ENCODE measurements around the gene M1AP. TPM values are rescaled to one million over a fixed set of nuclear protein-coding genes. Genes with fewer than 3 reads are reported as not detected.

The M1AP gene
- total RNA-seq, 1 donor from 2014 or later = not detected

Other genes starting within 250 kb of the M1AP start
- under 0.01 TPM in 1 of 2 replicates, not detected in the other for gene C2orf81, start 226.7 kb downstream of the M1AP start, total RNA-seq
- 24.0 and 32.3 TPM in 2 replicates for gene WDR54, start 226.6 kb downstream of the M1AP start, total RNA-seq
- 11.8 and 28.4 TPM in 2 replicates for gene RTKN, start 206.4 kb downstream of the M1AP start, total RNA-seq
- gene INO80B, start 193.2 kb downstream of the M1AP start, total RNA-seq = 4.8 and 6.3 TPM in 2 replicates
- gene WBP1, start 189.9 kb downstream of the M1AP start, total RNA-seq = 40.3 and 47.6 TPM in 2 replicates
- 36.4 and 57.5 TPM in 2 replicates for gene MOGS, start 182.9 kb downstream of the M1AP start, total RNA-seq
- gene MRPL53, start 175.7 kb downstream of the M1AP start, total RNA-seq = 28.5 and 39.9 TPM in 2 replicates
- 7.8 and 16.9 TPM in 2 replicates for gene CCDC142, start 165.3 kb downstream of the M1AP start, total RNA-seq
- 5.0 and 5.4 TPM in 2 replicates for gene TTC31, start 165.2 kb downstream of the M1AP start, total RNA-seq
- 0.20 and 0.65 TPM in 2 replicates for gene LBX2, start 148.7 kb downstream of the M1AP start, total RNA-seq
- 7.0 and 8.3 TPM in 2 replicates for gene PCGF1, start 140.6 kb downstream of the M1AP start, total RNA-seq
- not detected in 2 replicates for gene TLX2, start 133.9 kb downstream of the M1AP start, total RNA-seq
- not detected in 2 replicates for gene DQX1, start 122.1 kb downstream of the M1AP start, total RNA-seq
- 70.2 and 138 TPM in 2 replicates for gene AUP1, start 118.6 kb downstream of the M1AP start, total RNA-seq
- gene HTRA2, start 118.4 kb downstream of the M1AP start, total RNA-seq = 35.3 and 38.1 TPM in 2 replicates
- 0.65 and 1.2 TPM in 2 replicates for gene LOXL3, start 94.4 kb downstream of the M1AP start, total RNA-seq
- gene DOK1, start 93.6 kb downstream of the M1AP start, total RNA-seq = 19.0 and 22.0 TPM in 2 replicates
- 1.8 and 2.2 TPM in 2 replicates for gene SEMA4F, start 5.9 kb upstream of the M1AP start, total RNA-seq
- 2.2 and 3.4 TPM in 2 replicates for gene HK2, start 185.8 kb upstream of the M1AP start, total RNA-seq